Neural cell (in vitro differentiated cells): Measurements from ENCODE around the gene NMNAT1.

Experiments used
- CTCF ChIP-seq: fragments of 450-650 bp; IDR thresholded peaks from 2 replicates; pipeline ENCODE4 v1.5.1; 2014; ENCODE audit warnings: antibody characterized with exemption, mild to moderate bottlenecking, moderate library complexity; ENCODE audit not compliant: poor library complexity, severe bottlenecking
- EP300 ChIP-seq: fragments of 450-650 bp; conservative IDR thresholded peaks from 2 replicates; pipeline ENCODE4 v1.6.1; 2014; ENCODE audit warnings: antibody characterized with exemption, mild to moderate bottlenecking, moderate library complexity; ENCODE audit not compliant: poor library complexity, severe bottlenecking
- POLR2AphosphoS5 ChIP-seq: IDR thresholded peaks from 2 replicates; pipeline ENCODE4 v1.6.1; 2012
- REST ChIP-seq: IDR thresholded peaks from 2 replicates; pipeline ENCODE4 v1.6.1; 2012; ENCODE audit warnings: borderline replicate concordance
- SMC3 ChIP-seq: fragments of 450-650 bp; conservative IDR thresholded peaks from 2 replicates; pipeline ENCODE4 v1.6.1; 2014; ENCODE audit warnings: antibody characterized with exemption, mild to moderate bottlenecking, moderate library complexity; ENCODE audit not compliant: poor library complexity

- no peak for TF ChIP-seq SMC3
- TF ChIP-seq CTCF = no peak
- no peak for TF ChIP-seq EP300
- no peak for TF ChIP-seq REST
- no peak for TF ChIP-seq POLR2AphosphoS5
Measured at GRCh38 chr1:10027027-10027426, 83.8 kb downstream of the NMNAT1 start.
